ENCODE data around the gene SYNDIG1L. TPM values are rescaled to one million over a fixed set of nuclear protein-coding genes. Genes with fewer than 3 reads are reported as not detected.

The SYNDIG1L gene
- total RNA-seq, 1 experiment from 2014 or later: not detected

- H2AFZ ChIP-seq (ENCODE audit: low read depth, low read length, poor library complexity, severe bottlenecking): peak overlapping the region; percentile 45
- RAD21 ChIA-PET (ENCODE audit: low non-redundant PET in 1 of 2, low total read pairs in 2 of 2, uncharacterized antibody in 2 of 2, unreplicated experiment in 2 of 2): interaction anchor here in 1 of 2 experiments (0.6 kb wide), 1 partner anchor 115 kb away, joined by 4 read pairs; no protein-coding TSS in a partner anchor
- intact Hi-C loops (cut with micrococcal nuclease): no loop called here
Measured at GRCh38 chr14:74459976-74460375, 34.0 kb upstream of the SYNDIG1L start.

GRCh38 chr14:74459289-74459946 is 33.4 kb upstream of the SYNDIG1L start:
- no peak overlapping the region for H3K4me3 ChIP-seq (replicated peaks in 1 of 2; ENCODE audit: low read depth in 1 of 2, low read length in 2 of 2)
- ChIA-PET RAD21 (ENCODE audit: low non-redundant PET in 1 of 2, low total read pairs in 2 of 2, uncharacterized antibody in 2 of 2, unreplicated experiment in 2 of 2) (no interaction called here), CTCF (no interaction called here), POLR2A (no interaction called here)
- H3K79me2 ChIP-seq (ENCODE audit: insufficient read depth, low read length): no peaks in the 10 kb centered on the region
- intact Hi-C loops (cut with micrococcal nuclease): no loop called here
- no TSS peak for BruUV-seq (replicated peaks)
- no peaks in the 10 kb centered on the region for H4K20me1 ChIP-seq (ENCODE audit: insufficient read depth)
- no peak overlapping the region for H3K27ac ChIP-seq (ENCODE audit: low read depth, low read length)
- peak overlapping the region; percentile 45 for H2AFZ ChIP-seq (ENCODE audit: low read depth, low read length, poor library complexity, severe bottlenecking)
- no peak overlapping the region for H3K9ac ChIP-seq (ENCODE audit: low read length)
- 0 out of 4 replicates have a peak, but pooled peaks cover 0 to 3% of the 10 kb centered on the region in 2 experiments for H3K4me1 ChIP-seq (ENCODE audit: control insufficient read depth in 1 of 2, insufficient read depth in 2 of 2, low read length in 2 of 2)
- H3K36me3 ChIP-seq (ENCODE audit: control insufficient read depth in 1 of 2, insufficient read depth in 2 of 2, low read length in 2 of 2): no peaks in the 10 kb centered on the region
- no peaks in the 10 kb centered on the region for H3K9me3 ChIP-seq (ENCODE audit: control insufficient read depth in 1 of 2, insufficient read depth in 1 of 2, low read depth in 1 of 2, low read length in 2 of 2)
- 0 out of 2 replicates have a peak, but pooled peaks cover 3% of the 10 kb centered on the region for H3K27me3 ChIP-seq (ENCODE audit: insufficient read depth, low read length)
- H3K9me2 ChIP-seq (ENCODE audit: insufficient read depth): no peaks in the 10 kb centered on the region
- ATAC-seq: peak; percentile 99
- H3K4me2 ChIP-seq (ENCODE audit: low read length): no peak overlapping the region
- DNase-seq (ENCODE audit: low read depth, low spot score): no peak
- TF ChIP-seq CTCF (IDR thresholded peaks at IDR 0.05 in 2 of 3, conservative IDR thresholded peaks at IDR 0.05 in 1 of 3; ENCODE audit: borderline replicate concordance in 1 of 3, insufficient read depth in 1 of 3, low read depth in 2 of 3, low read length in 2 of 3) (peak; percentile 15 to 88 (median 78); a peak in 5 of 6 replicates), CBX3 (IDR thresholded peaks at IDR 0.05; ENCODE audit: low read depth) (no peak), RAD21 (IDR thresholded peaks at IDR 0.05; ENCODE audit: low read depth) (peak; percentile 37; the same call in 1 of the 2 replicates), ELF1 (IDR thresholded peaks at IDR 0.05; ENCODE audit: borderline replicate concordance, low read depth) (no peak), EZH2 (IDR thresholded peaks at IDR 0.05) (no peak)
- TF ChIP-seq, protein P1, sequence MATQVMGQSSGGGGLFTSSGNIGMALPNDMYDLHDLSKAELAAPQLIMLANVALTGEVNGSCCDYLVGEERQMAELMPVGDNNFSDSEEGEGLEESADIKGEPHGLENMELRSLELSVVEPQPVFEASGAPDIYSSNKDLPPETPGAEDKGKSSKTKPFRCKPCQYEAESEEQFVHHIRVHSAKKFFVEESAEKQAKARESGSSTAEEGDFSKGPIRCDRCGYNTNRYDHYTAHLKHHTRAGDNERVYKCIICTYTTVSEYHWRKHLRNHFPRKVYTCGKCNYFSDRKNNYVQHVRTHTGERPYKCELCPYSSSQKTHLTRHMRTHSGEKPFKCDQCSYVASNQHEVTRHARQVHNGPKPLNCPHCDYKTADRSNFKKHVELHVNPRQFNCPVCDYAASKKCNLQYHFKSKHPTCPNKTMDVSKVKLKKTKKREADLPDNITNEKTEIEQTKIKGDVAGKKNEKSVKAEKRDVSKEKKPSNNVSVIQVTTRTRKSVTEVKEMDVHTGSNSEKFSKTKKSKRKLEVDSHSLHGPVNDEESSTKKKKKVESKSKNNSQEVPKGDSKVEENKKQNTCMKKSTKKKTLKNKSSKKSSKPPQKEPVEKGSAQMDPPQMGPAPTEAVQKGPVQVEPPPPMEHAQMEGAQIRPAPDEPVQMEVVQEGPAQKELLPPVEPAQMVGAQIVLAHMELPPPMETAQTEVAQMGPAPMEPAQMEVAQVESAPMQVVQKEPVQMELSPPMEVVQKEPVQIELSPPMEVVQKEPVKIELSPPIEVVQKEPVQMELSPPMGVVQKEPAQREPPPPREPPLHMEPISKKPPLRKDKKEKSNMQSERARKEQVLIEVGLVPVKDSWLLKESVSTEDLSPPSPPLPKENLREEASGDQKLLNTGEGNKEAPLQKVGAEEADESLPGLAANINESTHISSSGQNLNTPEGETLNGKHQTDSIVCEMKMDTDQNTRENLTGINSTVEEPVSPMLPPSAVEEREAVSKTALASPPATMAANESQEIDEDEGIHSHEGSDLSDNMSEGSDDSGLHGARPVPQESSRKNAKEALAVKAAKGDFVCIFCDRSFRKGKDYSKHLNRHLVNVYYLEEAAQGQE (IDR thresholded peaks at IDR 0.05; ENCODE audit: low read depth): no peak
- TF ChIP-seq, protein P2, sequence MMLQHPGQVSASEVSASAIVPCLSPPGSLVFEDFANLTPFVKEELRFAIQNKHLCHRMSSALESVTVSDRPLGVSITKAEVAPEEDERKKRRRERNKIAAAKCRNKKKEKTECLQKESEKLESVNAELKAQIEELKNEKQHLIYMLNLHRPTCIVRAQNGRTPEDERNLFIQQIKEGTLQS (IDR thresholded peaks at IDR 0.05): no peak

More at GRCh38 chr14:74459976-74460375, 34.0 kb upstream of the SYNDIG1L start:
- Histone ChIP-seq H3K9ac (ENCODE audit: low read length) (no peak overlapping the region), H3K36me3 (ENCODE audit: control insufficient read depth in 1 of 2, insufficient read depth in 2 of 2, low read length in 2 of 2) (no peaks in the 10 kb centered on the region), H3K27me3 (ENCODE audit: insufficient read depth, low read length) (0 out of 2 replicates have a peak, but pooled peaks cover 4% of the 10 kb centered on the region), H3K79me2 (ENCODE audit: insufficient read depth, low read length) (no peaks in the 10 kb centered on the region), H3K9me2 (ENCODE audit: insufficient read depth) (no peaks in the 10 kb centered on the region), H3K9me3 (ENCODE audit: control insufficient read depth in 1 of 2, insufficient read depth in 1 of 2, low read depth in 1 of 2, low read length in 2 of 2) (no peaks in the 10 kb centered on the region), H4K20me1 (ENCODE audit: insufficient read depth) (no peaks in the 10 kb centered on the region), H3K4me2 (ENCODE audit: low read length) (no peak overlapping the region), H3K4me3 (replicated peaks in 1 of 2; ENCODE audit: low read depth in 1 of 2, low read length in 2 of 2) (no peak overlapping the region), H3K27ac (ENCODE audit: low read depth, low read length) (no peak overlapping the region), H3K4me1 (ENCODE audit: control insufficient read depth in 1 of 2, insufficient read depth in 2 of 2, low read length in 2 of 2) (0 out of 4 replicates have a peak, but pooled peaks cover 0 to 3% of the 10 kb centered on the region in 2 experiments)
- DNase-seq (ENCODE audit: low read depth, low spot score) (no peak), ATAC-seq (no peak)
- TF ChIP-seq TCF7L2 (IDR thresholded peaks at IDR 0.05; ENCODE audit: borderline replicate concordance, extremely low read depth, insufficient read depth, insufficient read length) (no peak), JUND (IDR thresholded peaks at IDR 0.05) (no peak), FOSL1 (IDR thresholded peaks at IDR 0.05; ENCODE audit: low read depth) (no peak), ELF1 (IDR thresholded peaks at IDR 0.05; ENCODE audit: borderline replicate concordance, low read depth) (no peak), YY1 (IDR thresholded peaks at IDR 0.05; ENCODE audit: extremely low read depth, insufficient replicate concordance, low read depth, low read length) (no peak), RAD21 (IDR thresholded peaks at IDR 0.05; ENCODE audit: low read depth) (no peak), POLR2A (IDR thresholded peaks at IDR 0.05; ENCODE audit: borderline replicate concordance, extremely low read depth, insufficient read depth, insufficient read length) (no peak), CEBPB (IDR thresholded peaks at IDR 0.05; ENCODE audit: low read depth) (no peak), ZNF274 (IDR thresholded peaks at IDR 0.05; ENCODE audit: low read depth, low read length) (no peak), SIN3A (IDR thresholded peaks at IDR 0.05; ENCODE audit: low read depth) (no peak), EGR1 (IDR thresholded peaks at IDR 0.05; ENCODE audit: low read depth) (no peak), SRF (IDR thresholded peaks at IDR 0.05; ENCODE audit: low read depth) (no peak), EZH2 (IDR thresholded peaks at IDR 0.05) (no peak)
- TF ChIP-seq, protein P2 (IDR thresholded peaks at IDR 0.05): no peak
- ChIA-PET POLR2A (no interaction called here), CTCF (no interaction called here)
- BruUV-seq (replicated peaks): no TSS peak
